A549 treated with GW870086 at 1 μM for 4 hours (cell line): ENCODE data around the gene RNU2-63P. TPM values are rescaled to one million over a fixed set of nuclear protein-coding genes. Genes with fewer than 3 reads are reported as not detected.

Experiments
- total RNA-seq: library from RNA; stranded (reverse); fragments of 200-300 nt; extraction: Qiagen RNA extraction; gene quantifications from 5 replicates; pipeline ENCODE4 v1.2.3, GENCODE V29; 2022; ENCODE audit warnings: low read depth

Gene RNU2-63P
- total RNA-seq: not detected in 5 replicates

DNA sequence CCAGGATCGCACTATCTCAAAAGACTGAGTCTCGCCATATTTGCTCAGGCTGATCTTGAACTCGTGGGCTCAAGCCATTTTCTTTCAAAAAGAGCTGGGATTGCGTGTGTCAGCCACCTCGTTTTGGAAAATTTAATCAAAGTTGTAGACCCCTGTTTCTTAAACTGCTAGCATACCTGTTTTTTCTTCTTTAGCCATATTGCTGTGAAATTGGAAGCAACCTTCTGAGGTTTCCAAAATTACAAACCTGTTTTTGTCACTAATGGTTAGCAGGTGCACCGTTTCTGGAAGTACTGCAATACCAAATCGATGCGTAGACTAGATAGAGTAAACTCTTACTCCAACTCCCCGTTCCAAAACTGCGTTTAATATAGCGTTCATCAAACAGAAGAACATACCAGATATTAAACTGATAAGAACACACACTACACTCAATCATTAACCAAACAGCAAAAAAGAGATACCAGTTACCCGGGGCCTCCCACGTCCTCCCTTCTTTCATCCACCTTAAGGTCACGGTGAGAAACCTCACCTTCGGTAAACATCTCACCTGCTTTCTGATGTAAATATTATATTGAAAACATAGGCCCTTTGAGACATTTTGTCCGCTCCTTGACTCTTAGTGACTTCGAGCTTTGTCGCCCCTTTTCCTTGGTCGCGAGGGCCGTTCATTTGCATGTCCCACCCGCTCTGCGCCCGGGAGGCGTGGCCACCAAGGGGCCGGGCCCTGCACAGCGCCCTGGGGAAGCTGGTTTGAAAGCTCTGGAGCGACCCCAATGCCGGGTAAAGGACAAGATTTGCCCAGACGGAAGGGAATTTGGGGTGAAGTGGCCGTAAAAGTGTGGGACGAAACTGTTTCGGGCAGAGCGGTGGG, at the start of gene RNU2-63P:
Gene RNU2-63P (minus strand): TSS at position 462 of the 874 bp plus-strand sequence.

GRCh38 chr2:88055371-88056128, 39.2 kb upstream of the RNU2-63P start, which contains the start of gene KRCC1:
Gene KRCC1, minus strand, starts transcription at chr2:88055783. Its CDS starts 27,220 bp downstream, at chr2:88028563.

Other genes starting within 250 kb of the RNU2-63P start
- 0.32 to 0.75 TPM (median 0.39 TPM) in 4 of 5 replicates, not detected in the other for gene RGPD2, start 190.8 kb downstream of the RNU2-63P start, total RNA-seq
- gene KRCC1, start 39.2 kb upstream of the RNU2-63P start, total RNA-seq: 8.9 to 13.2 TPM (median 12.0 TPM) in 5 replicates
- not detected in 5 replicates for gene SMYD1, start 51.3 kb upstream of the RNU2-63P start, total RNA-seq
- gene FABP1, start 111.5 kb upstream of the RNU2-63P start, total RNA-seq: not detected in 5 replicates
- not detected in 5 replicates for gene THNSL2, start 153.8 kb upstream of the RNU2-63P start, total RNA-seq